HAP-1 (cell line): ENCODE results near the gene MAPKBP1.

Source experiments
- DNase-seq, 2 experiments: peaks; one replicate each; pipeline ENCODE4 v3.0.0-alpha.2; 2016 to 2020; ENCODE audit warnings: low spot score in 2 of 2
- H3K27me3 ChIP-seq: fragments of 250-450 bp; sonication (Bioruptor Pico); 2 replicates; pipeline ENCODE4 v1.5.1; 2020; ENCODE audit warnings: low read depth, mild to moderate bottlenecking, moderate library complexity
- H3K36me3 ChIP-seq: fragments of 250-450 bp; sonication (Bioruptor Pico); replicated peaks from 2 replicates; pipeline ENCODE4 v1.5.1; 2020; ENCODE audit warnings: mild to moderate bottlenecking
- H3K4me1 ChIP-seq: fragments of 250-450 bp; sonication (Bioruptor Pico); 2 replicates; pipeline ENCODE4 v1.5.1; 2020; ENCODE audit warnings: mild to moderate bottlenecking
- H3K4me3 ChIP-seq: fragments of 250-450 bp; sonication (Bioruptor Pico); 2 replicates; pipeline ENCODE4 v1.5.1; 2020; ENCODE audit warnings: mild to moderate bottlenecking, moderate library complexity
- H3K9me3 ChIP-seq: fragments of 250-450 bp; sonication (Bioruptor Pico); 2 replicates; pipeline ENCODE4 v1.5.1; 2020; ENCODE audit warnings: mild to moderate bottlenecking, moderate library complexity
- in situ Hi-C: fragments of 300-500 bp; cut with MboI; formaldehyde crosslinking; loops from 3 replicates; pipeline ENCODE4 v1.14.3; 2020; ENCODE audit warnings: low sequenced_read_pairs, inconsistent platforms, mixed read lengths

Gene MAPKBP1

GRCh38 chr15:41872166-41872747, 98.0 kb downstream of the MAPKBP1 start:
- H3K27me3 ChIP-seq = no peaks in the 10 kb centered on the region; the same call in 1 of the 2 replicates
- H3K4me1 ChIP-seq = no peaks in the 10 kb centered on the region
- DNase-seq = no peak
- H3K4me3 ChIP-seq = no peak overlapping the region
- no peaks in the 10 kb centered on the region for H3K9me3 ChIP-seq
- H3K36me3 ChIP-seq = no peaks in the 10 kb centered on the region
- in situ Hi-C loops = no loop called here

- H3K9me3 ChIP-seq = no peaks in the 10 kb centered on the region
- H3K4me3 ChIP-seq = no peak overlapping the region
- no peaks in the 10 kb centered on the region; the same call in 1 of the 2 replicates for H3K27me3 ChIP-seq
- DNase-seq = no peak
- no peaks in the 10 kb centered on the region for H3K36me3 ChIP-seq
- in situ Hi-C loops = no loop called here
- H3K4me1 ChIP-seq = no peaks in the 10 kb centered on the region
These were observed 99.4 kb downstream of the MAPKBP1 start for GRCh38 chr15:41873711-41874110.

GRCh38 chr15:41874736-41875135, 100.5 kb downstream of the MAPKBP1 start:
- in situ Hi-C loops = no loop called here
- Histone ChIP-seq H3K4me3 (no peak overlapping the region), H3K27me3 (no peaks in the 10 kb centered on the region; the same call in 1 of the 2 replicates), H3K36me3 (no peaks in the 10 kb centered on the region), H3K9me3 (no peaks in the 10 kb centered on the region), H3K4me1 (no peaks in the 10 kb centered on the region)
- DNase-seq = no peak

GRCh38 chr15:41876007-41876406, 101.7 kb downstream of the MAPKBP1 start:
- Histone ChIP-seq H3K27me3 (no peaks in the 10 kb centered on the region; the same call in 1 of the 2 replicates), H3K4me3 (no peak overlapping the region), H3K36me3 (no peaks in the 10 kb centered on the region), H3K9me3 (no peaks in the 10 kb centered on the region), H3K4me1 (no peaks in the 10 kb centered on the region)
- in situ Hi-C loops = no loop called here
- no peak for DNase-seq

GRCh38 chr15:41876689-41877088, 102.4 kb downstream of the MAPKBP1 start:
- no peak for DNase-seq
- Histone ChIP-seq H3K36me3 (no peaks in the 10 kb centered on the region), H3K4me3 (no peak overlapping the region), H3K4me1 (no peaks in the 10 kb centered on the region), H3K9me3 (no peaks in the 10 kb centered on the region), H3K27me3 (no peaks in the 10 kb centered on the region; the same call in 1 of the 2 replicates)
- in situ Hi-C loops = no loop called here
